NCI-H2196 treated with DMSO at 0.1 percent for 48 hours (cell line): ENCODE results near the gene LETM1.

Source experiments
- DNase-seq: peaks from one replicate; lab custom pipeline; 2025; ENCODE audit not compliant: unreplicated experiment; lab: John Stamatoyannopoulos, UW

Gene LETM1

GRCh38 chr4:1873291-1873690, 17.3 kb upstream of the LETM1 start:
- no peak for DNase-seq

- DNase-seq, result no peak
Observed at GRCh38 chr4:1872870-1873269, 16.9 kb upstream of the LETM1 start.

GRCh38 chr4:1871471-1872021, 15.6 kb upstream of the LETM1 start:
- DNase-seq, result no peak

- peak; percentile 88 for DNase-seq
Observed at GRCh38 chr4:1870578-1871443, 14.9 kb upstream of the LETM1 start, which contains the start of gene NSD2. Gene NSD2 (plus strand): TSS chr4:1871393. CDS start chr4:1900655, 29,262 bp downstream.

- peak; percentile 84 for DNase-seq
Observed at GRCh38 chr4:1870328-1870577, 14.3 kb upstream of the LETM1 start.

- DNase-seq, result peak; percentile 59
Observed at GRCh38 chr4:1869530-1870327, 13.8 kb upstream of the LETM1 start.

- no peak for DNase-seq
Observed at GRCh38 chr4:1868912-1869311, 13.0 kb upstream of the LETM1 start.

GRCh38 chr4:1868293-1868692, 12.3 kb upstream of the LETM1 start:
- DNase-seq, result no peak

GRCh38 chr4:1866189-1866661, 10.3 kb upstream of the LETM1 start:
- DNase-seq, result peak; percentile 62

- DNase-seq, result no peak
Observed at GRCh38 chr4:1864076-1865008, 8.4 kb upstream of the LETM1 start.

- no peak for DNase-seq
Observed at GRCh38 chr4:1863297-1864033, 7.5 kb upstream of the LETM1 start.

GRCh38 chr4:1862961-1863296, 7.0 kb upstream of the LETM1 start:
- DNase-seq, result no peak

- DNase-seq, result no peak
Observed at GRCh38 chr4:1862055-1862911, 6.3 kb upstream of the LETM1 start.

- no peak for DNase-seq
Observed at GRCh38 chr4:1859389-1859753, 3.4 kb upstream of the LETM1 start.

GRCh38 chr4:1857931-1858330, 2.0 kb upstream of the LETM1 start:
- DNase-seq, result no peak

GRCh38 chr4:1856943-1857699, 1.2 kb upstream of the LETM1 start:
- DNase-seq, result no peak

GRCh38 chr4:1855333-1856070, 454 bp downstream of the LETM1 start:
- DNase-seq, result no peak

- no peak for DNase-seq
Observed at GRCh38 chr4:1854752-1855151, 1.2 kb downstream of the LETM1 start.
